Measurements from ENCODE around the gene SLC25A23. TPM values are rescaled to one million over a fixed set of nuclear protein-coding genes. Genes with fewer than 3 reads are reported as not detected.

The SLC25A23 gene
- total RNA-seq, 1 experiment from 2014 or later, result 89.5 TPM

- H3K4me1 ChIP-seq (ENCODE audit: control insufficient read depth in 1 of 2, insufficient read depth in 2 of 2, low read length in 2 of 2), result no peaks in the 10 kb centered on the region
- no peaks in the 10 kb centered on the region for H4K20me1 ChIP-seq (ENCODE audit: insufficient read depth)
- H3K36me3 ChIP-seq (ENCODE audit: control insufficient read depth in 1 of 2, insufficient read depth in 2 of 2, low read length in 2 of 2), result no peaks in the 10 kb centered on the region
- H3K9ac ChIP-seq (ENCODE audit: low read length), result no peak overlapping the region
- ChIA-PET RAD21 (ENCODE audit: low non-redundant PET in 1 of 2, low total read pairs in 2 of 2, uncharacterized antibody in 2 of 2, unreplicated experiment in 2 of 2) (no interaction called here), POLR2A (no interaction called here), CTCF (no interaction called here)
- no peaks in the 10 kb centered on the region for H3K9me3 ChIP-seq (ENCODE audit: control insufficient read depth in 1 of 2, insufficient read depth in 1 of 2, low read depth in 1 of 2, low read length in 2 of 2)
- no peak for DNase-seq (ENCODE audit: low read depth, low spot score)
- intact Hi-C loops (cut with micrococcal nuclease), result no loop called here
- no peak overlapping the region for H3K4me3 ChIP-seq (replicated peaks in 1 of 2; ENCODE audit: low read depth in 1 of 2, low read length in 2 of 2)
- H2AFZ ChIP-seq (ENCODE audit: low read depth, low read length, poor library complexity, severe bottlenecking), result no peak overlapping the region
- H3K27me3 ChIP-seq (ENCODE audit: insufficient read depth, low read length), result no peaks in the 10 kb centered on the region
- TF ChIP-seq YY1 (IDR thresholded peaks at IDR 0.05; ENCODE audit: extremely low read depth, insufficient replicate concordance, low read depth, low read length) (no peak), POLR2AphosphoS5 (IDR thresholded peaks at IDR 0.05; ENCODE audit: low read depth, low read length) (no peak), JUND (IDR thresholded peaks at IDR 0.05) (no peak), ZNF274 (IDR thresholded peaks at IDR 0.05; ENCODE audit: low read depth, low read length) (no peak), EZH2phosphoT487 (IDR thresholded peaks at IDR 0.05; ENCODE audit: borderline replicate concordance) (no peak), FOSL1 (IDR thresholded peaks at IDR 0.05; ENCODE audit: low read depth) (no peak), SRF (IDR thresholded peaks at IDR 0.05; ENCODE audit: low read depth) (no peak), CEBPB (IDR thresholded peaks at IDR 0.05; ENCODE audit: low read depth) (no peak), ELF1 (IDR thresholded peaks at IDR 0.05; ENCODE audit: borderline replicate concordance, low read depth) (no peak)
- H3K4me2 ChIP-seq (ENCODE audit: low read length), result no peak overlapping the region
- no peak for ATAC-seq
- no peaks in the 10 kb centered on the region for H3K9me2 ChIP-seq (ENCODE audit: insufficient read depth)
- H3K27ac ChIP-seq (ENCODE audit: low read depth, low read length), result no peak overlapping the region
- no peaks in the 10 kb centered on the region for H3K79me2 ChIP-seq (ENCODE audit: insufficient read depth, low read length)
- no TSS peak for BruUV-seq (replicated peaks)
Observed at GRCh38 chr19:6402837-6403608, 56.6 kb downstream of the SLC25A23 start.

DNA sequence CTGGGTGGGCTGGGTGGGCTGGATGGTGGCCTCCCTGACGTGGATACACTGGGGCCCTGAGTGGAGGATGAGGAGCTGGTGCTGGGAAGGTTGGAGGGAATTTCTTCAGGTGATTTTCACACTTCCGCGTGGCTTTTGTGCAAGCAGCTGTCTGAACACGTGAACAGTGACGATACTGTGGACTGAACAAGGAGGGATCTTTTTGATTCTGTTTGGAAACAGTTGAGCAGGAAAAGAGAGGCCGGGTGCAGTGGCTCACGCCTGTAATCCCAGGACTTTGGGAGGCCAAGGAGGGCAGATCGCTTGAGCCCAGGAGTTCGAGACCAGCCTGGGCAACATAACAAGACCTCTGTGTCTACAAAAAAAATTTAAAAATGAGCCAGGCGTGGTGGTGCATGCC is 57.5 kb downstream of the SLC25A23 start:
- Histone ChIP-seq H3K4me1 (ENCODE audit: control insufficient read depth in 1 of 2, insufficient read depth in 2 of 2, low read length in 2 of 2) (no peaks in the 10 kb centered on the region), H2AFZ (ENCODE audit: low read depth, low read length, poor library complexity, severe bottlenecking) (no peak overlapping the region), H3K4me3 (replicated peaks in 1 of 2; ENCODE audit: low read depth in 1 of 2, low read length in 2 of 2) (no peak overlapping the region), H3K27me3 (ENCODE audit: insufficient read depth, low read length) (no peaks in the 10 kb centered on the region), H3K9ac (ENCODE audit: low read length) (no peak overlapping the region), H3K9me3 (ENCODE audit: control insufficient read depth in 1 of 2, insufficient read depth in 1 of 2, low read depth in 1 of 2, low read length in 2 of 2) (no peaks in the 10 kb centered on the region), H3K36me3 (ENCODE audit: control insufficient read depth in 1 of 2, insufficient read depth in 2 of 2, low read length in 2 of 2) (no peaks in the 10 kb centered on the region), H3K27ac (ENCODE audit: low read depth, low read length) (no peak overlapping the region), H4K20me1 (ENCODE audit: insufficient read depth) (no peaks in the 10 kb centered on the region), H3K4me2 (ENCODE audit: low read length) (no peak overlapping the region), H3K79me2 (ENCODE audit: insufficient read depth, low read length) (no peaks in the 10 kb centered on the region), H3K9me2 (ENCODE audit: insufficient read depth) (no peaks in the 10 kb centered on the region)
- ATAC-seq, result no peak
- ChIA-PET RAD21 (ENCODE audit: low non-redundant PET in 1 of 2, low total read pairs in 2 of 2, uncharacterized antibody in 2 of 2, unreplicated experiment in 2 of 2) (no interaction called here), POLR2A (interaction anchor here (0.5 kb wide), 1 partner anchor 202 kb away, joined by 4 read pairs; no protein-coding TSS in a partner anchor), CTCF (no interaction called here)
- BruUV-seq (replicated peaks), result no TSS peak
- DNase-seq (ENCODE audit: low read depth, low spot score), result no peak
- intact Hi-C loops (cut with micrococcal nuclease), result no loop called here
- no peak for TF ChIP-seq ZFX (IDR thresholded peaks at IDR 0.05)
- TF ChIP-seq CEBPB (IDR thresholded peaks at IDR 0.05; ENCODE audit: low read depth), result no peak
- no peak for TF ChIP-seq RAD21 (IDR thresholded peaks at IDR 0.05; ENCODE audit: low read depth)
- TF ChIP-seq REST (IDR thresholded peaks at IDR 0.05; ENCODE audit: low read depth), result no peak
- TF ChIP-seq CBX3 (IDR thresholded peaks at IDR 0.05; ENCODE audit: low read depth), result no peak
- no peak for TF ChIP-seq ELF1 (IDR thresholded peaks at IDR 0.05; ENCODE audit: borderline replicate concordance, low read depth)
- no peak for TF ChIP-seq SIN3A (IDR thresholded peaks at IDR 0.05; ENCODE audit: low read depth)
- TF ChIP-seq MAX (IDR thresholded peaks at IDR 0.05), result no peak
- TF ChIP-seq JUND (IDR thresholded peaks at IDR 0.05), result no peak
- no peak for TF ChIP-seq POLR2AphosphoS5 (IDR thresholded peaks at IDR 0.05; ENCODE audit: low read depth, low read length)

Data from HCT116 (cell line).